Ovary (tissue), 9 donors: ENCODE measurements around the gene GRM8. TPM values are rescaled to one million over a fixed set of nuclear protein-coding genes. Genes with fewer than 3 reads are reported as not detected.

Source experiments
- DNase-seq, 5 donors: peaks; one replicate each; pipeline ENCODE4 v3.0.0-alpha.2; 2019 to 2020
- H3K27ac ChIP-seq, 2 donors: fragments of 200-600 bp; one replicate each; pipeline versions ENCODE4 v1.5.1 to v1.8.0; 2019 to 2022
- H3K27me3 ChIP-seq: fragments of 200-600 bp; one replicate; pipeline ENCODE4 v1.8.0; 2022
- H3K36me3 ChIP-seq: fragments of 200-600 bp; sonication (generic); one replicate; pipeline ENCODE4 v1.5.1; 2019
- H3K4me1 ChIP-seq: one replicate; pipeline ENCODE4 v1.8.1; 2013; ENCODE audit warnings: mild to moderate bottlenecking, moderate library complexity; ENCODE audit not compliant: insufficient read depth
- H3K4me3 ChIP-seq: fragments of 200-600 bp; sonication (generic); one replicate; pipeline ENCODE4 v1.5.1; 2017
- H3K9me3 ChIP-seq, 2 donors: fragments of 200-600 bp in 1 of 2; sonication (generic) in 1 of 2; one replicate each; pipeline versions ENCODE4 v1.5.1 to v1.8.1; 2013 to 2019; ENCODE audit warnings: mild to moderate bottlenecking in 1 of 2, moderate library complexity in 1 of 2
- EP300 ChIP-seq: sonication (generic); formaldehyde crosslinking; IDR thresholded peaks from one replicate; pipeline ENCODE4 v1.6.1; 2017; ENCODE audit warnings: antibody characterized with exemption
- POLR2A ChIP-seq: fragments of 450-650 bp; IDR thresholded peaks from one replicate; pipeline ENCODE4 v1.6.1; 2017; ENCODE audit warnings: antibody characterized with exemption, mild to moderate bottlenecking, moderate library complexity
- WGBS, 3 donors: extraction: QIAGEN DNeasy Blood & Tissue Kit in 1 of 3; methylation state at CpG; one replicate each; pipeline versions ENCODE4 v1.1.5 to v1.1.7; 2013 to 2017; 5-methylcytosine and 5-hydroxymethylcytosine counted together
- intact Hi-C, 4 donors: fragments of 100-400 bp; cut with DNase I; formaldehyde crosslinking; loops; one replicate each; pipeline versions ENCODE4 v1.11.0 to v1.15.1; 2022 to 2023
- polyA plus RNA-seq, 2 donors: library from polyadenylated mRNA; stranded (reverse); fragments of 200-250 nt in 1 of 2; fragments of 350-450 nt in 1 of 2; fragmentation: Illumina TruSeq in 1 of 2; extraction: RNeasy Lipid Tissue Mini Kit (QIAGEN cat#74804) in 1 of 2; gene quantifications; one replicate each; pipeline ENCODE4 v1.2.3, GENCODE V29; 2013 to 2014
- total RNA-seq, 7 donors: library from RNA; depleted of rRNA in 2 of 7; stranded (reverse); fragments of >200 nt in 2 of 7; fragmentation: NEBNext Ultra II Directional in 3 of 7; extraction: Animal tissue kit (Norgen Biotek cat#: 25700) in 3 of 7; gene quantifications; one replicate each; pipeline versions ENCODE4 v1.1.0 to v1.2.4, GENCODE V29; 2016 to 2023
- TF ChIP-seq, protein P1 (sequence below), 3 donors: fragments of 450-650 bp in 2 of 3; fragments of 200-600 bp in 1 of 3; IDR thresholded peaks; one replicate each; pipeline versions ENCODE4 v1.5.1 to v1.8.0; 2016 to 2022; ENCODE audit warnings: antibody characterized with exemption in 3 of 3, mild to moderate bottlenecking in 1 of 3
- donor health status: DM: no; HTN: no; CAD: no; lungs with moderate emphysema.
- donor health status: DM: no; HTN: no; CAD: no.
- donor health status: Bipolar disorder and iron deficiency.
- donor health status: DM: yes; HTN: yes; CAD: no.
- donor health status: DM: no; HTN: no; CAD: no.
- donor health status: DM: yes; HTN: yes; CAD: no.

The GRM8 gene
- total and polyA plus RNA-seq, 9 donors, result 0.38 to 4.0 (median 1.0) TPM; not detected in 1

DNA sequence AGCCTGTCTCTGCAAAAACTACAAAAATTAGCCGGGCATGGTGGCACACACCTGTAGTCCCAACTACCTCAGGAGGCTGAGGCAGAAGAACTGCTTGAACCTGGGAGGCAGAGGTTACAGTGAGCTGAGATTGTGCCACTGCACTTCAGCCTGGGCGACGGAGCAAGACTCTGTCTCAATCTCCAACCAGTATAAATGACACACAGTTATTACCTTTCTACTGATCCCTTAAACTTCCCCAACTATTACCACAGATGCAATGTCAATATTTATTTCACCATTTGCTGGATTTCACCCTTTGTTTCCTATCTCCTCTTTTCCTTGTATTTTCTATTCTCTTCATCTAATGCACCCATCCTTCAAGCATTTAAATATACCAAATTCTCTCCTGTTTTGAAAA is 431.8 kb downstream of the GRM8 start:
- Histone ChIP-seq H3K36me3 (no peaks in the 10 kb centered on the region), H3K27me3 (no peaks in the 10 kb centered on the region), H3K9me3 (no peaks in the 10 kb centered on the region), H3K4me1 (no peaks in the 10 kb centered on the region), H3K4me3 (no peak overlapping the region), H3K27ac (no peak overlapping the region)
- intact Hi-C loops, result no loop called here
- TF ChIP-seq POLR2A (no peak), EP300 (no peak)
- TF ChIP-seq, protein P1, sequence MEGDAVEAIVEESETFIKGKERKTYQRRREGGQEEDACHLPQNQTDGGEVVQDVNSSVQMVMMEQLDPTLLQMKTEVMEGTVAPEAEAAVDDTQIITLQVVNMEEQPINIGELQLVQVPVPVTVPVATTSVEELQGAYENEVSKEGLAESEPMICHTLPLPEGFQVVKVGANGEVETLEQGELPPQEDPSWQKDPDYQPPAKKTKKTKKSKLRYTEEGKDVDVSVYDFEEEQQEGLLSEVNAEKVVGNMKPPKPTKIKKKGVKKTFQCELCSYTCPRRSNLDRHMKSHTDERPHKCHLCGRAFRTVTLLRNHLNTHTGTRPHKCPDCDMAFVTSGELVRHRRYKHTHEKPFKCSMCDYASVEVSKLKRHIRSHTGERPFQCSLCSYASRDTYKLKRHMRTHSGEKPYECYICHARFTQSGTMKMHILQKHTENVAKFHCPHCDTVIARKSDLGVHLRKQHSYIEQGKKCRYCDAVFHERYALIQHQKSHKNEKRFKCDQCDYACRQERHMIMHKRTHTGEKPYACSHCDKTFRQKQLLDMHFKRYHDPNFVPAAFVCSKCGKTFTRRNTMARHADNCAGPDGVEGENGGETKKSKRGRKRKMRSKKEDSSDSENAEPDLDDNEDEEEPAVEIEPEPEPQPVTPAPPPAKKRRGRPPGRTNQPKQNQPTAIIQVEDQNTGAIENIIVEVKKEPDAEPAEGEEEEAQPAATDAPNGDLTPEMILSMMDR (IDR thresholded peaks at IDR 0.05), result no peak
- DNase-seq, result no peak
- WGBS, 3 donors, result 86 to 94% (median 92%) methylated on average over 3 of the region's 3 CpGs

DNA sequence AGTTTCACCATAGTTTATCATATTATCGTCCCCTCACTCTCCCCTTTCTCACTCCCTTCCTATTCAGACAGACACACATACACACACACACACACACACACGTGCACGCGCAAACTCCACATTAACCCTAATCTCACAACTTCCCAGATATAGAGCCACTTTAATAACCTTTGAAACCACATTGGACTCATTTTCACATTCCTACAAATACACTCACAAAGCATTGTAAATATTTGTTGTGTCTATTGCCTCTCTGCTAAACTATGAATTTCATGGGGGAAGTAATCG is 433.6 kb downstream of the GRM8 start:
- Histone ChIP-seq H3K27me3 (no peaks in the 10 kb centered on the region), H3K27ac (no peak overlapping the region), H3K4me1 (no peaks in the 10 kb centered on the region), H3K9me3 (no peaks in the 10 kb centered on the region), H3K36me3 (no peaks in the 10 kb centered on the region), H3K4me3 (no peak overlapping the region)
- intact Hi-C loops, result no loop called here
- no peak for TF ChIP-seq EP300
- no peak for TF ChIP-seq POLR2A
- TF ChIP-seq, protein P1 (IDR thresholded peaks at IDR 0.05), result no peak
- 72 to 78% (median 77%) methylated on average over 5 of the region's 5 CpGs for WGBS, 3 donors
- no peak for DNase-seq

DNA sequence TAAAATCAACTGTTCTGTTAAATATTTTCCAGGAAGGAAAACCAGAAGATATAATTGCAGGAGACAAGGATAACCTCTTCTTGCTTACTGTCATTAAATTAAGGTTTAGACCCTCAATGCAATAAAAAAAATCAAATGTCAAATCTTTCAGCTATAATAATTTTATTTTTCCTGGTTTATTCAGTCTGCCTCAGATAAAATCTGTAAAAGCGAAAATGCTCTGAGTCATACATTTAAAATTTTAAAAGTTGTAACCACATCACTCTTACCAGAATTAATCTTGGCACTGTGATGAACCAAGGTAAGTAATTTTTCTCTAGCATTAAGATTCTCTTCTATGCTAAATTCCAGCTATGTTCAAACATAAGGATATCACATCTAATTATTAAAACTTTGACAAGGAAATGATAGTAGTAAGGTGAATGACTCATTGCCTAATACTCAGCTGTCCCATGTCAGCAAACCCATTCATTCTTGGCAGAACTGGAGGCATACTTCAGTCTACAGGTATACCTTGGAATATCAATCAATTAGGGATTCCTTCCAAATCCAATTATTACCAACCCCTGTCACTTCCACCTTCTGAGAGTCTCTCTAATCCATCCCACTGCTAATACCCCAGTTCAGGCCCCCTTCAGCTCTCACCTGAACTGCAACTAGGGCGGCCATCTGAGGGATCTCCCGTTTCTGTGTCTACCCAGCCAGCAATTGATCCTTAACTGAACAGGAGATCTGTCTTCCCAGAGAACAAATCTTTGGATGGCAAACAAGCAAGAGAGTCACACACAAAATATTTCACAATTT is 434.1 kb downstream of the GRM8 start:
- no peak overlapping the region for H3K4me3 ChIP-seq
- H3K9me3 ChIP-seq, result no peaks in the 10 kb centered on the region
- H3K36me3 ChIP-seq, result no peaks in the 10 kb centered on the region
- H3K4me1 ChIP-seq, result no peaks in the 10 kb centered on the region
- intact Hi-C loops, result no loop called here
- no peak overlapping the region for H3K27ac ChIP-seq
- TF ChIP-seq, protein P1 (IDR thresholded peaks at IDR 0.05), result no peak
- TF ChIP-seq EP300 (no peak), POLR2A (no peak)
- WGBS, 3 donors, result 81 to 85% (median 82%) methylated on average over 3 of the region's 3 CpGs
- DNase-seq, result no peak
- H3K27me3 ChIP-seq, result no peaks in the 10 kb centered on the region

DNA sequence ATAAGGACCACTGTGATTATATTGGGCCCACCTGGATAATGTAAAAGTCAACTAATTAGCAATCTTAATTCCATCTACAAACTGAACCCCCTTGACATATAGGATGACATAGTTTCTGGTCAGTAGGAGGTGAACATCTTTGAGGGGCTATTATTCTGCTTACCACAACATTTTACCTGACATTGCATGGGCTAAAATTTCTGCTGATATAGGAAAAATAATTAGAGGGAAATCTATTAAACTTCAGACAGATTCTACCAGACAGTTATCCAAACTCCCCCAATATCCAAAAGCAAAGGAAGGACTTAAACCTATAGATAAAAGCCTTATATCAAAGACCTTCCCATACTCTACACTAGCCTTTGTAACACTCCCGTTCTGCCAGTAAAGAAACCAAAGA is 443.6 kb downstream of the GRM8 start:
- Histone ChIP-seq H3K4me3 (no peak overlapping the region), H3K27ac (no peak overlapping the region), H3K9me3 (no peaks in the 10 kb centered on the region), H3K27me3 (no peaks in the 10 kb centered on the region), H3K4me1 (no peaks in the 10 kb centered on the region), H3K36me3 (no peaks in the 10 kb centered on the region)
- 70 to 90% (median 77%) methylated on average over 1 of the region's 1 CpG for WGBS, 3 donors
- intact Hi-C loops, result no loop called here
- no peak for DNase-seq
- TF ChIP-seq EP300 (no peak), POLR2A (no peak)
- TF ChIP-seq, protein P1 (IDR thresholded peaks at IDR 0.05), result no peak
